GM20431 (cell line): ENCODE results near the gene TRUB2.

ENCODE experiments used
- in situ Hi-C: fragments of 300-500 bp; cut with MseI, MboI; formaldehyde crosslinking; loops from one replicate; pipeline ENCODE4 v1.15.0; 2020; ENCODE audit warnings: low sequenced_read_pairs; ENCODE audit not compliant: unreplicated experiment

TRUB2 gene, protein sequence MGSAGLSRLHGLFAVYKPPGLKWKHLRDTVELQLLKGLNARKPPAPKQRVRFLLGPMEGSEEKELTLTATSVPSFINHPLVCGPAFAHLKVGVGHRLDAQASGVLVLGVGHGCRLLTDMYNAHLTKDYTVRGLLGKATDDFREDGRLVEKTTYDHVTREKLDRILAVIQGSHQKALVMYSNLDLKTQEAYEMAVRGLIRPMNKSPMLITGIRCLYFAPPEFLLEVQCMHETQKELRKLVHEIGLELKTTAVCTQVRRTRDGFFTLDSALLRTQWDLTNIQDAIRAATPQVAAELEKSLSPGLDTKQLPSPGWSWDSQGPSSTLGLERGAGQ

GRCh38 chr9:128322404-128323211 is at the start of gene TRUB2, which contains the start of gene COQ4:
TSS of gene TRUB2 (minus strand) at chr9:128322447. CDS start at chr9:128322408, 39 bp downstream.
TSS of gene COQ4 (plus strand) at chr9:128322839. CDS start at chr9:128322859, 20 bp downstream.
- in situ Hi-C loops: no loop called here

GRCh38 chr9:128371630-128372117 is 49.4 kb upstream of the TRUB2 start:
- in situ Hi-C loops: no loop called here

DNA sequence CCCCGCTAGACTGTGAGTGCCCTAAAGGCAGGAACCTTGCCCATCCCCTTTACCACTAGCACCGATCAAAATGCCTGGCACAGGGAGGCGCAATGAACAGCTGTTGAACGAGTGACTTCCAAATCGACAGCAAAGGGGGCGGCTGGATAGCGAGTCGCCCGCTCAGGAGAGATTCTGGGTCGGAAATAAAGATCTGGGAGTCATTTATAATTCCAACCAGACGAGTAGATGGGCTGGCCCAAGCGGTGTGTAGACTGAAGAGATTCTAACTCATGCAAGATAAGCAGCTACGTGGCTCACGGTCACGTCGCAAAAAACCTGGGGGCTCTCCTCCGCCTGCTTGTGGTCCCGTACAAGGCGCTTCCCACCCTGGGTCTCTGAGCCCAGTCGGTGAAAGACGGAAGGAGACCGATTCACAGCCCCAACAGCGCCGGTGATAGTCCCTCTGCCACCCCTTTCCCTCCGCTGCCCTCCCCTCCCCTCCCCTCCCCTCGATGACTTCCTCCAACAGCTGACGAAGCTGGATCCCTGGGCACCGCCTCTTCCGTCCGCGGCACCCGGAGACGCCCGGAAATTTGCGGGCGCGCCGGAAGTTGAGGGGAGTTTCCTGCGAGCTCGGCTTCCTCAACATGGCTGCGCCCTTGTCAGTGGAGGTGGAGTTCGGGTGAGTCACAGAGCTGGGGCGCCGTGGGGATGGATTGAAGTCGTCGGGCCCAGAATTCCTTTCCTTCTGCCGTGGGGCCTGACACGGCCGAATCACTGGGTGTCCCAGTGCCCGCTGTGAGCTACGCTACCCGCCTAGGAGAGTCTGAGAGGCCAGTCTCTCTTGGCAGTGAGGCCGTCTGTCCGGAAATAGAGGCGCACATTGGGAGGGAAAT is 48.7 kb upstream of the TRUB2 start, which contains the start of gene URM1:
URM1 (plus strand) TSS at position 623 of the 878 bp plus-strand sequence; CDS start at position 630, 7 bp downstream.
- in situ Hi-C loops: no loop called here

- in situ Hi-C loops: no loop called here
These were observed 48.1 kb upstream of the TRUB2 start for GRCh38 chr9:128370367-128370751.

DNA sequence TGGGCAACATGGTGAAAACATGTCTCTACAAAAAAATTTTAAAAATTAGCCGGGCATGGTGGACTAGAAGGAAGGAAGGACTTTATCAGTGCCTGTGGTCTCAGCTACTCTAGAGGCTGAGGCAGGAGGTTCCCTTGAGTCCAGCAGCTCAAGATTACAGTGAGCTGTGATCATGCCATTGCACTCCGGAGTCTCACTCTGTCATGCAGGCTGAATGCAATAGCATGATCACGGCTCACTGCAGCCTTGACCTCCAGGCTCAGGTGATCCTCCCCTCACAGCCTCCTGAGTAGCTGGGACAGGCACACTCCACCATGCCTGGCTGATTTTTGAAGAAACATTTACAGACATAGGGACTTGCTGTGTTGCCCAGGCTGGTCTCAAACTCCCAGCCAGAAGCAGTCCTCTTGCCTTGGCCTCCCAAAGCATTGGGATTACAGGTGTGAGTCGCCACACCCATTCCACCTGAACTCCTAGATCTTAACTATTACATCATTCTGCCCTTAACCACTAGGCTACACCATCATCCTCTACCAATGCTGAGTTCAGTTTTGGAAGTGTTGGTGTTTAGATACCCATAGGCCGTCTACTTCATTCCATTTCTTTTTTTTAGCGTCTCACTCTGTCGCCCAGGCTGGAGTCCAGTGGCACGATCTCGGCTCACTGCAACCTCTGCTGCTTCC is 46.9 kb upstream of the TRUB2 start:
- in situ Hi-C loops: no loop called here

DNA sequence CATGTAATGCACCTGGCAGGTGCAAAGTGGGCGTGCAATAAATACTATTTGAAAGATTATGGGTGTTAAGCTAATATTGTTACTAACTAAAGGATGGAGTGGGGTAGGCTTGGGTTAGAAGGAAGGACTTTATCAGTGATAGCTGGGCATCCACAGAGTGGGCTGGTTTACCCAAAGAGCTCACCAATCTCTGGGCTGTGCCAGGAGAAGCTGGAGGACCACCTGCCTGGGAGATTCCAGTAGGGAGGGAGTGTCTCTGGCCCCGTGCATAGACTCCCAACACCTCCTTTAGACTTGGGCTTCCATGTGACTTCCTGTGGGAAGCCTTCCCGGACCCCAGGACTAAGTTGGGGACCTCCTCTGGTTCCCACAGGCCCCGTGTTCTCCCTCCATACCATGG is 43.3 kb upstream of the TRUB2 start:
- in situ Hi-C loops: no loop called here

GRCh38 chr9:128362774-128363173 is 40.5 kb upstream of the TRUB2 start:
- in situ Hi-C loops: no loop called here

DNA sequence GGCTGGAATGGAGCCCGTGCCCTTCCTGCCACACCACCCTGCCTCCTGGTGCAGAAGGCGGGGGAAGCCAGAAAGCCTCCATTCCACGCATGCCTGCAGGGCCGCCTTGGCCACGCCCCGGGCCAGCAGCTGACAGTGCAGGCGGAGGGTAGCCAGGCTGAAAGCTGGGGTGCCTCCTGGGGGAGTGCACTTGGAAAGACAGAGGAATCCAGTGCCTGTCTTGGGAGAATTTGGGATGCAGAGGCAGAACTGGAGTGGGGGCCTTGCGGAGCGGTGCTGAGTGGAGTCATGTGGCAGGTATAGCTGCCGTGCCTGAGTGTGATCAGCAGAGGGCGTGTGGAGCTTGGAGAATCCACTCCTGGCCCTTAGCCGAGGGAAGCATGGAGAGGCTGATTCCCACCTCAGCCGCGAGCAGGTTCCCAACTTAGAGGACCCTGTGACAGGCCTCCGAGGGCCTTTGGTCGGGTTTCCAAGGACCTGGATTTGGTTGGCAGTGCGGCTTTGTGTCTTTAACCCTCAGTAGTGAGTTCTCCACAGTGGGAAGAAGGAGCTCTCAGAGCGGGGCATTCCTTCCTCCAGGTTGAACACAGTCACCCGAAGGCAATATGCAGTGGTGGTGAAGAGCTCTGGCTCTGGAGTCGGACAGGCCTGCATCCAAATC is 39.9 kb upstream of the TRUB2 start:
- in situ Hi-C loops: no loop called here

DNA sequence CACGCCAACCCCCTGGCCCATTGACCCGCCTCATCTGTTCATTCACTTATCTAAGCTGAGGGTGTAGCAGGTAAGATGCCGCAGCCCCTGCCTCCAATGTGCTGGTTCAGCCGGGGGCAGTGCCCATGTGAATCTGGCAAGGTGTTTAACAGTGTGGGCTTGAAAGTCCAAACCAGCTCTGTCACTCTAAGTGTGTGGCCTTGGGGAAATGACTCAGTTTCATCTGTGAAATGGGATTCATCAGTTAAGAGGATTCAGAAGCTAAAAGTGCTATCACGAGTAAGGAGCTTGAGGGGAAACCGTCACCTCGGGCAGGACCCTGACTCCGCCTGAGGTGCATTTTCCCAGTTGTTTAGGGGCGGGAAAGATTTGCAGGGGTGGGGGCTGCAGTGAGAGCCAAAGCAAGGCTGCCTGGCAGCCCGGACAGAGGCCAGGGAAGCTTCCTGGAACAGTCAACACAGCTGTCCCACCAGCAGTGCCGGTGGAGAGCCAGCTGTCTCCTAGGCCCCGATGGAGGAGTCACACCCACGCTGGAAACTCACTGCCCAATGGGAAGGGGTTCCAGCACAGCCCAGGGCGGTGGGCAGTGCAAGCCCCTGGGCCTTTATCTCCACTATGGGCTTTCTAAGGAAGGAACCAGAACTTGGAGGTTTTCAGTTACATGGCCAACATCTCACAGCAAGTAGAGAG is 39.2 kb upstream of the TRUB2 start:
- in situ Hi-C loops: no loop called here

DNA sequence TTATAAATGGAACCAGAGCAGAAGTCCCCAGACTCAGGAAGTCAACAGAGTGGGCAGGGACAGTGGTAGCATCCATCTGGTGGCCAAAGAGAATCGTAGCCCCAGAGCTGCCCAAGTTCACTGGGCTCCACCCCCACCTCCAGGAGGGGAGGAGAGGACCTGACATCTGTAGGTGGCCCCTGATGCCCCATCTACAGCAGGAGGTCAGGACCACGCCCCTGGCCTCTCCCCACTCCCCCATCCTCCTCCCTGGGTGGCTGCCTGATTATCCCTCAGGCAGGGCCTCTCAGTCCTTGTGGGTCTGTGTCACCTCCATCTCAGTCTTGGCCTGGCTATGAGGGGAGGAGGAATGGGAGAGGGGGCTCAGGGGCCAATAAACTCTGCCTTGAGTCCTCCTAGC is 38.6 kb upstream of the TRUB2 start:
- in situ Hi-C loops: no loop called here

GRCh38 chr9:128358861-128359260 is 36.6 kb upstream of the TRUB2 start:
- in situ Hi-C loops: no loop called here

DNA sequence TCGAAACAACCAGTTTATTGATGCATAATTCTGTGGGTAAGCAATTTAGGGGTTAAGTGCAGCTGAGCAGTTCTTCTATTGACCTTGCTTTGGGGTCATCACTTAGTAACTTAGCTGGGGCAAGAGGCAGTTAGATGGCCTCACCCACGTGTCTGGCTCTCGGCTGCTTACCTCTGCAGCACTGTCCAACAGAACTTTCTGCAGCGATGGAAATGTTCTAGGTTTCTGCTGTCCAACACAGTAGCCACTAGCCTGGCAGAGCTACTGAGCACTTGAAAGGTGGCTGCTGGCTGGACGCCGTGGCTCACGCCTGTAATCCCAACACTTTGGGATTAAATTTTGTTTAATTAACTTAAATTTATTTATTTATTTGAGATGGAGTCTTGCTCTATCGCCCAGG is 35.8 kb upstream of the TRUB2 start:
- in situ Hi-C loops: no loop called here

DNA sequence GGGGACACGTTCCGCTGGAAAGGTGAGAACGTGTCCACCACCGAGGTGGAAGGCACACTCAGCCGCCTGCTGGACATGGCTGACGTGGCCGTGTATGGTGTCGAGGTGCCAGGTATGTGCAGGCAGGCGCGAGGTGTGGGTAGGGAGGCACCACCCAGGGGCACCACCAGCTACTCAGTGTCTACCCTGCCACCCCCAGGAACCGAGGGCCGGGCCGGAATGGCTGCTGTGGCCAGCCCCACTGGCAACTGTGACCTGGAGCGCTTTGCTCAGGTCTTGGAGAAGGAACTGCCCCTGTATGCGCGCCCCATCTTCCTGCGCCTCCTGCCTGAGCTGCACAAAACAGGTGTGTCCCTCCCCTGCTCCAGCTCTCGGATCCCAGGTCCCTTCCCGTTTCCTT is 33.2 kb upstream of the TRUB2 start:
- in situ Hi-C loops: no loop called here

GRCh38 chr9:128349772-128350171 is 27.5 kb upstream of the TRUB2 start:
- in situ Hi-C loops: no loop called here

GRCh38 chr9:128349125-128349524 is 26.9 kb upstream of the TRUB2 start:
- in situ Hi-C loops: no loop called here

DNA sequence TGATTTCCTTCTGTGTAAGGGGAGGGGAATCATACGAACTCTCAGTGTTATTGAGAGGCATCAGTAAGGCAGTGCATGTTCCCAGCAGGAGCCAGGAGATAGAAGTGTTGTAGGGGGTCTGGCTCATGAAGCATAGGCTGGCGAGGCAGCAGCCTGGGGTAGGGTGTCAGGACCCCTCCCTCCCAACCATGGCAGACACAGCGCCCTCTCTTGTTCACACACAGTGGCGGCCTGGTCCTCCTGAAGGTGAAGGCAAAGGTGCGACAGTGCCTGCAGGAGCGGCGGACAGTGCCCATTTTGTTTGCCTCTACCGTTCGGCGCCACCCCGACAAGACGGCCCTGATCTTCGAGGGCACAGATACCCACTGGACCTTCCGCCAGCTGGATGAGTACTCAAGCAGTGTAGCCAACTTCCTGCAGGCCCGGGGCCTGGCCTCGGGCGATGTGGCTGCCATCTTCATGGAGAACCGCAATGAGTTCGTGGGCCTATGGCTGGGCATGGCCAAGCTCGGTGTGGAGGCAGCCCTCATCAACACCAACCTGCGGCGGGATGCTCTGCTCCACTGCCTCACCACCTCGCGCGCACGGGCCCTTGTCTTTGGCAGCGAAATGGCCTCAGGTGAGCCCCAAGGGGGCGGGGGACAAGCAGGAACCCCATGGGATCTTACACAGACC is 22.8 kb upstream of the TRUB2 start:
- in situ Hi-C loops: no loop called here

DNA sequence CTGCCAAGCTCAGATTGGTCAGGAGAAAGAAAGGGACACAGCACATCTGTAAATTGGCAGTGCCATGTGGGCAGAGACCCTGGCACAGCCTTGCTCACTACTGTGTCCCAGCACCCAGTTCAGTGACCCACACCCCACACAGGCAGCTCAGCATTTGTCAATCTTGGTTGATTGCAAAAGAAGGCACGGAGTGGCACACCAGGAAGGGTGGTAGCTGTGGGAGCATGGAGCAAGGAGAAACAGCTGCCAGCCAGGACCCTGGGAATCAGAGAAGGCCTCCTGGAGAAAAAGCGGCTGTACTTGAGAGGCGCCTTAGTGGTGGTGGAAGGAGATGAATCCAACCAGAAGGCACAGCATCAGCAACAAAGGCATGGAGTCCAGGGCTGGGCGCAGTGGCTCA is 21.6 kb upstream of the TRUB2 start:
- in situ Hi-C loops: no loop called here
